IMR-90 (cell line): ENCODE data around the gene NOS1AP. TPM values are rescaled to one million over a fixed set of nuclear protein-coding genes. Genes with fewer than 3 reads are reported as not detected.

Experiments
- ATAC-seq: fragments of 200-7000 bp; cut with Tn5 transposase; 2 replicates; pipeline ENCODE4 v1.9.1; 2020; ENCODE audit warnings: low read depth, mild to moderate bottlenecking, moderate library complexity
- BruUV-seq: library from RNA; stranded (reverse); fragments of 400-500 nt; replicated peaks from 2 replicates; lab custom pipeline; 2021; lab: Mats Ljungman, UMichigan
- CTCF ChIA-PET: fragments of 300-600 bp; formaldehyde crosslinking; extraction: SDS; loops from one replicate; lab custom pipeline; 2021; ENCODE audit warnings: antibody characterized with exemption; lab: Yijun Ruan, JAX
- POLR2A ChIA-PET: fragments of 300-600 bp; sonication (Branson Sonifier 250); formaldehyde crosslinking; loops from one replicate; lab custom pipeline; 2022; ENCODE audit warnings: antibody characterized with exemption; ENCODE audit not compliant: unreplicated experiment; lab: Charles Lee
- DNase-seq: peaks from one replicate; pipeline ENCODE4 v3.0.0; 2013
- H2AFZ ChIP-seq: replicated peaks from 2 replicates; pipeline ENCODE3; 2013; ENCODE audit warnings: low read length, mild to moderate bottlenecking; ENCODE audit not compliant: poor library complexity
- H2AK5ac ChIP-seq: 2 replicates; pipeline ENCODE4 v1.6.1; 2013; ENCODE audit warnings: low read depth, low read length, inconsistent platforms
- H2AK9ac ChIP-seq: replicated peaks from 2 replicates; pipeline ENCODE3; 2013; ENCODE audit warnings: mild to moderate bottlenecking, low read depth, low read length, moderate library complexity; ENCODE audit not compliant: poor library complexity
- H2BK120ac ChIP-seq: 2 replicates; pipeline ENCODE4 v1.6.1; 2013; ENCODE audit warnings: low read depth, low read length, inconsistent platforms
- H2BK15ac ChIP-seq: 3 replicates; pipeline ENCODE4 v1.6.1; 2013; ENCODE audit warnings: low read depth, low read length, inconsistent platforms
- H2BK20ac ChIP-seq: 2 replicates; pipeline ENCODE4 v1.6.1; 2013; ENCODE audit warnings: low read depth, mild to moderate bottlenecking, inconsistent platforms, low read length, moderate library complexity
- H2BK5ac ChIP-seq: 2 replicates; pipeline ENCODE4 v1.6.1; 2013; ENCODE audit warnings: mild to moderate bottlenecking, low read depth, low read length, inconsistent platforms; ENCODE audit not compliant: poor library complexity, severe bottlenecking
- H3K14ac ChIP-seq: replicated peaks from 2 replicates; pipeline ENCODE4 v1.6.1; 2013; ENCODE audit warnings: low read depth, low read length, inconsistent platforms
- H3K18ac ChIP-seq: 2 replicates; pipeline ENCODE4 v1.6.1; 2013; ENCODE audit warnings: low read depth, low read length, control low read depth
- H3K23ac ChIP-seq: 2 replicates; pipeline ENCODE4 v1.6.1; 2013; ENCODE audit warnings: low read depth, low read length, inconsistent platforms
- H3K27ac ChIP-seq: 2 replicates; pipeline ENCODE4 v1.5.1; 2013; ENCODE audit warnings: mild to moderate bottlenecking, control low read depth, low read length; ENCODE audit not compliant: insufficient read depth
- H3K27me3 ChIP-seq: 2 replicates; pipeline ENCODE4 v1.6.1; 2013; ENCODE audit warnings: low read length; ENCODE audit not compliant: control insufficient read depth, insufficient read depth
- H3K36me3 ChIP-seq: 2 replicates; pipeline ENCODE4 v1.6.1; 2013; ENCODE audit warnings: low read length, mixed read lengths; ENCODE audit not compliant: control insufficient read depth, insufficient read depth
- H3K4ac ChIP-seq: 2 replicates; pipeline ENCODE4 v1.6.1; 2013; ENCODE audit warnings: low read depth, low read length, inconsistent platforms
- H3K4me1 ChIP-seq: 2 replicates; pipeline ENCODE4 v1.6.1; 2013; ENCODE audit warnings: low read length, mixed read lengths; ENCODE audit not compliant: control insufficient read depth, insufficient read depth
- H3K4me2 ChIP-seq: 2 replicates; pipeline ENCODE4 v1.6.1; 2013; ENCODE audit warnings: low read depth, mild to moderate bottlenecking, control low read depth, low read length, moderate library complexity
- H3K4me3 ChIP-seq: 2 replicates; pipeline ENCODE4 v1.5.1; 2013; ENCODE audit warnings: low read depth, mild to moderate bottlenecking, control low read depth, low read length, moderate library complexity; ENCODE audit not compliant: insufficient read depth
- H3K56ac ChIP-seq: 2 replicates; pipeline ENCODE4 v1.6.1; 2013; ENCODE audit warnings: low read length, inconsistent platforms; ENCODE audit not compliant: insufficient read depth; ENCODE audit errors: extremely low read depth
- H3K79me1 ChIP-seq, 2 experiments: 2 replicates each; pipeline ENCODE4 v1.6.1; 2013; ENCODE audit warnings: low read length in 2 of 2, inconsistent platforms in 1 of 2, low read depth in 1 of 2
- H3K9ac ChIP-seq: 2 replicates; pipeline ENCODE4 v1.6.1; 2013; ENCODE audit warnings: low read depth, low read length, control low read depth
- H3K9me1 ChIP-seq: 2 replicates; pipeline ENCODE4 v1.6.1; 2013; ENCODE audit warnings: low read length, inconsistent platforms; ENCODE audit not compliant: insufficient read depth
- H3K9me3 ChIP-seq: 2 replicates; pipeline ENCODE4 v1.6.1; 2013; ENCODE audit warnings: low read length; ENCODE audit not compliant: control insufficient read depth, insufficient read depth
- H4K20me1 ChIP-seq: 2 replicates; pipeline ENCODE4 v1.6.1; 2013; ENCODE audit warnings: low read length, inconsistent platforms; ENCODE audit not compliant: insufficient read depth
- H4K5ac ChIP-seq: 2 replicates; pipeline ENCODE4 v1.6.1; 2013; ENCODE audit warnings: mild to moderate bottlenecking, low read depth, low read length, control low read depth
- H4K8ac ChIP-seq, 2 experiments: 2 replicates each; pipeline ENCODE4 v1.6.1; 2013; ENCODE audit warnings: low read depth in 2 of 2, low read length in 2 of 2, control low read depth in 1 of 2, inconsistent platforms in 1 of 2
- H4K91ac ChIP-seq: 2 replicates; pipeline ENCODE4 v1.6.1; 2013; ENCODE audit warnings: low read depth, low read length, inconsistent platforms; ENCODE audit not compliant: insufficient read depth
- BHLHE40 ChIP-seq: fragments of 150-350 bp; IDR thresholded peaks from 2 replicates; pipeline ENCODE4 v1.6.1; 2016; ENCODE audit warnings: mild to moderate bottlenecking, low read depth, low read length
- CEBPB ChIP-seq: IDR thresholded peaks from 2 replicates; pipeline ENCODE4 v1.6.1; 2012; ENCODE audit warnings: low read depth, low read length, improper control_type of control experiment
- CHD1 ChIP-seq: IDR thresholded peaks from 2 replicates; pipeline ENCODE4 v1.6.1; 2012; ENCODE audit warnings: low read depth, low read length, improper control_type of control experiment
- FOS ChIP-seq: fragments of 150-350 bp; IDR thresholded peaks from 2 replicates; pipeline ENCODE4 v1.6.1; 2016; ENCODE audit warnings: low read depth, low read length
- MAFK ChIP-seq: IDR thresholded peaks from 2 replicates; pipeline ENCODE4 v1.6.1; 2012; ENCODE audit warnings: low read depth, low read length, improper control_type of control experiment
- MXI1 ChIP-seq: IDR thresholded peaks from 2 replicates; pipeline ENCODE4 v1.6.1; 2012; ENCODE audit warnings: low read depth, mild to moderate bottlenecking, low read length, moderate library complexity, borderline replicate concordance
- NFE2L2 ChIP-seq: fragments of 150-350 bp; IDR thresholded peaks from 2 replicates; pipeline ENCODE4 v1.6.1; 2016; ENCODE audit warnings: low read depth, mild to moderate bottlenecking, low read length
- POLR2A ChIP-seq: IDR thresholded peaks from 2 replicates; pipeline ENCODE4 v1.6.1; 2012; ENCODE audit warnings: mild to moderate bottlenecking, low read depth, low read length
- RAD21 ChIP-seq: IDR thresholded peaks from 2 replicates; pipeline ENCODE4 v1.6.1; 2012; ENCODE audit warnings: low read length, improper control_type of control experiment
- RCOR1 ChIP-seq: IDR thresholded peaks from 2 replicates; pipeline ENCODE4 v1.6.1; 2012; ENCODE audit warnings: mild to moderate bottlenecking, low read length, improper control_type of control experiment; ENCODE audit not compliant: insufficient replicate concordance
- RFX5 ChIP-seq: IDR thresholded peaks from 2 replicates; pipeline ENCODE4 v1.8.0; 2012; ENCODE audit warnings: low read depth, mild to moderate bottlenecking, low read length, moderate library complexity
- SMC3 ChIP-seq: fragments of 150-350 bp; IDR thresholded peaks from 2 replicates; pipeline ENCODE4 v1.6.1; 2016; ENCODE audit warnings: low read depth, mild to moderate bottlenecking, antibody characterized with exemption, low read length, moderate library complexity
- WGBS, 2 experiments: methylation state at CpG; one replicate each; pipeline versions ENCODE4 v1.1.5 to v1.1.7; 2013; ENCODE audit warnings: missing lambda C conversion rate in 2 of 2; ENCODE audit not compliant: insufficient read length in 1 of 2; ENCODE audit errors: extremely low coverage in 2 of 2; 5-methylcytosine and 5-hydroxymethylcytosine counted together
- dilution Hi-C: fragments of 300-500 bp; cut with HindIII; formaldehyde crosslinking; loops from one replicate; pipeline ENCODE4 v1.14.3; 2018; ENCODE audit warnings: low sequenced_read_pairs; ENCODE audit not compliant: unreplicated experiment
- in situ Hi-C: fragments of 300-500 bp; cut with MboI; formaldehyde crosslinking; loops from 3 replicates; pipeline ENCODE4 v1.14.3; 2019; ENCODE audit warnings: low sequenced_read_pairs, inconsistent platforms, mixed read lengths
- intact Hi-C: fragments of 100-400 bp; cut with micrococcal nuclease; formaldehyde crosslinking; loops from 2 replicates; pipeline ENCODE4 v1.10.0; 2022
- polyA plus RNA-seq, 3 experiments: library from polyadenylated mRNA; depleted of rRNA; stranded (reverse); fragments of >200 nt; gene quantifications; 2 replicates each; pipeline ENCODE4 v1.2.3, GENCODE V29; 2012; ENCODE audit warnings: low replicate concordance in 1 of 3
- total RNA-seq: library from RNA; depleted of rRNA; stranded (reverse); fragments of >200 nt; gene quantifications from 2 replicates; pipeline ENCODE4 v1.2.3, GENCODE V29; 2012
- TF ChIP-seq, protein P1 (sequence below): fragments of 150-350 bp; IDR thresholded peaks from 2 replicates; pipeline ENCODE4 v1.6.1; 2016; ENCODE audit warnings: low read depth, mild to moderate bottlenecking, low read length, moderate library complexity, borderline replicate concordance
- TF ChIP-seq, protein P2 (sequence below): fragments of 150-350 bp; IDR thresholded peaks from 2 replicates; pipeline ENCODE4 v1.6.1; 2017; ENCODE audit warnings: mild to moderate bottlenecking, antibody characterized with exemption, low read length, low read depth
- TF ChIP-seq, protein P3 (sequence below): conservative IDR thresholded peaks from 2 replicates; pipeline ENCODE4 v1.5.1; 2012; ENCODE audit warnings: mild to moderate bottlenecking, low read depth, low read length, improper control_type of control experiment

Gene NOS1AP
- total and polyA plus RNA-seq, 2 of the 4 experiments (the other 2 are of a cell fraction), result 0.18 to 0.19 TPM

DNA sequence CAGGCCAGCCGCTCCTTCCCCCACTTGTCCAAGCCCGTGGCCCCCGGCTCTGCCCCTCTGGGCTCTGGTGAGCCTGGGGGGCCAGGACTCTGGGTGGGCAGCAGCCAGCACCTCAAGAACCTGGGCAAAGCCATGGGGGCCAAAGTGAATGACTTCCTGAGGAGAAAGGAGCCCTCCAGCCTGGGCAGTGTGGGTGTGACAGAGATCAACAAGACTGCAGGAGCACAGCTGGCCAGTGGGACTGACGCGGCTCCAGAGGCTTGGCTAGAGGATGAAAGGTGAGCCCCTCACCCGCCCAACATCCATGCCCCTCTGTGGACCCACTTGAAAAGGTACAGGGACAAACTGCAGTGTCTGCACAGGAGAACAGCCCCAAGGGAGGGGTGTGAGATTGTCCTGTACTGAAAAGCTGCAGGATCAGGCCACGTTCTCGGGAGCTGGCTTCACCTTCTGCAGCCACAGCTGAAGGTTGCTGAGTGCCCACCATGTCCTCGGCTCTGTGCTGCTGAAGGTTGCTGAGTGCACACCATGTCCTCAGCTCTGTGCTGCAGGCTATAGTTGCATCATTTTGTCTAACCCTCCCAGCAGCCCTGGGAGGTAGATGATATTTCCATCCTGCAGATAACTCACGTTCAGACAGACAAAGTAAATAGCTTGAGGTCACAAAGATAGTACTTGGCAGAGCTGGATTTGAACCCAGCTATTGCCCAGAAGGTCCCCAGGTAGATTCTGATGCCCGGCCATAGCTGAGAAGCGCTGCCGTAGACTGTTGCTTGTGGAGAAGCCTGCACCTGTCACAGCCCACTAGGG lies 312.7 kb downstream of the NOS1AP start:
- no peak overlapping the region for H4K5ac ChIP-seq
- in situ Hi-C loops, result loop anchor here (25.0 kb wide), 1 partner anchor 595 kb away; no protein-coding TSS in a partner anchor
- no peak overlapping the region for H3K4me3 ChIP-seq
- no peak overlapping the region for H2BK5ac ChIP-seq
- ATAC-seq (no peak), DNase-seq (no peak)
- H3K14ac ChIP-seq, result no peak overlapping the region
- H2AK9ac ChIP-seq, result no peak overlapping the region
- H2BK15ac ChIP-seq, result no peak overlapping the region
- H3K27ac ChIP-seq, result no peak overlapping the region
- no peaks in the 10 kb centered on the region for H4K20me1 ChIP-seq
- H3K9me1 ChIP-seq, result no peaks in the 10 kb centered on the region
- no peaks in the 10 kb centered on the region for H3K36me3 ChIP-seq
- H3K27me3 ChIP-seq, result peaks cover 33% of the 10 kb centered on the region
- no peaks in the 10 kb centered on the region for H3K9me3 ChIP-seq
- no peak overlapping the region for H3K9ac ChIP-seq
- CTCF ChIA-PET, result interaction anchor here (0.5 to 1.4 kb wide), 4 partner anchors 14 to 326 kb away, joined by 3 to 6 read pairs (median 3); no protein-coding TSS in a partner anchor
- no peak overlapping the region for H3K4me2 ChIP-seq
- no peak overlapping the region for H4K8ac ChIP-seq
- intact Hi-C loops, result no loop called here
- H3K18ac ChIP-seq, result no peak overlapping the region
- H2BK120ac ChIP-seq, result no peak overlapping the region
- H3K4me1 ChIP-seq, result no peaks in the 10 kb centered on the region
- no peaks in the 10 kb centered on the region for H3K79me1 ChIP-seq
- H3K56ac ChIP-seq, result no peak overlapping the region
- no CpG with 5 or more reads among the region's 13 CpGs for WGBS, 2 experiments
- H2AK5ac ChIP-seq, result no peak overlapping the region
- H2AFZ ChIP-seq, result no peak overlapping the region
- dilution Hi-C loops, result no loop called here
- H4K91ac ChIP-seq, result no peak overlapping the region
- H3K4ac ChIP-seq, result no peak overlapping the region
- POLR2A ChIA-PET, result no interaction called here
- no peak overlapping the region for H3K23ac ChIP-seq
- no peak overlapping the region for H2BK20ac ChIP-seq
- no TSS peak for BruUV-seq
- no peak for TF ChIP-seq CHD1
- no peak for TF ChIP-seq RAD21
- TF ChIP-seq BHLHE40, result no peak
- no peak for TF ChIP-seq FOS
- no peak for TF ChIP-seq POLR2A
- TF ChIP-seq, protein P1, sequence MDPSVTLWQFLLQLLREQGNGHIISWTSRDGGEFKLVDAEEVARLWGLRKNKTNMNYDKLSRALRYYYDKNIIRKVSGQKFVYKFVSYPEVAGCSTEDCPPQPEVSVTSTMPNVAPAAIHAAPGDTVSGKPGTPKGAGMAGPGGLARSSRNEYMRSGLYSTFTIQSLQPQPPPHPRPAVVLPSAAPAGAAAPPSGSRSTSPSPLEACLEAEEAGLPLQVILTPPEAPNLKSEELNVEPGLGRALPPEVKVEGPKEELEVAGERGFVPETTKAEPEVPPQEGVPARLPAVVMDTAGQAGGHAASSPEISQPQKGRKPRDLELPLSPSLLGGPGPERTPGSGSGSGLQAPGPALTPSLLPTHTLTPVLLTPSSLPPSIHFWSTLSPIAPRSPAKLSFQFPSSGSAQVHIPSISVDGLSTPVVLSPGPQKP, result no peak
- TF ChIP-seq, protein P2, sequence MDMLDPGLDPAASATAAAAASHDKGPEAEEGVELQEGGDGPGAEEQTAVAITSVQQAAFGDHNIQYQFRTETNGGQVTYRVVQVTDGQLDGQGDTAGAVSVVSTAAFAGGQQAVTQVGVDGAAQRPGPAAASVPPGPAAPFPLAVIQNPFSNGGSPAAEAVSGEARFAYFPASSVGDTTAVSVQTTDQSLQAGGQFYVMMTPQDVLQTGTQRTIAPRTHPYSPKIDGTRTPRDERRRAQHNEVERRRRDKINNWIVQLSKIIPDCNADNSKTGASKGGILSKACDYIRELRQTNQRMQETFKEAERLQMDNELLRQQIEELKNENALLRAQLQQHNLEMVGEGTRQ, result no peak
- no peak for TF ChIP-seq MAFK
- TF ChIP-seq, protein P3, sequence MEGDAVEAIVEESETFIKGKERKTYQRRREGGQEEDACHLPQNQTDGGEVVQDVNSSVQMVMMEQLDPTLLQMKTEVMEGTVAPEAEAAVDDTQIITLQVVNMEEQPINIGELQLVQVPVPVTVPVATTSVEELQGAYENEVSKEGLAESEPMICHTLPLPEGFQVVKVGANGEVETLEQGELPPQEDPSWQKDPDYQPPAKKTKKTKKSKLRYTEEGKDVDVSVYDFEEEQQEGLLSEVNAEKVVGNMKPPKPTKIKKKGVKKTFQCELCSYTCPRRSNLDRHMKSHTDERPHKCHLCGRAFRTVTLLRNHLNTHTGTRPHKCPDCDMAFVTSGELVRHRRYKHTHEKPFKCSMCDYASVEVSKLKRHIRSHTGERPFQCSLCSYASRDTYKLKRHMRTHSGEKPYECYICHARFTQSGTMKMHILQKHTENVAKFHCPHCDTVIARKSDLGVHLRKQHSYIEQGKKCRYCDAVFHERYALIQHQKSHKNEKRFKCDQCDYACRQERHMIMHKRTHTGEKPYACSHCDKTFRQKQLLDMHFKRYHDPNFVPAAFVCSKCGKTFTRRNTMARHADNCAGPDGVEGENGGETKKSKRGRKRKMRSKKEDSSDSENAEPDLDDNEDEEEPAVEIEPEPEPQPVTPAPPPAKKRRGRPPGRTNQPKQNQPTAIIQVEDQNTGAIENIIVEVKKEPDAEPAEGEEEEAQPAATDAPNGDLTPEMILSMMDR, result no peak
- TF ChIP-seq RCOR1, result no peak
- no peak for TF ChIP-seq SMC3
- no peak for TF ChIP-seq MXI1
- no peak for TF ChIP-seq RFX5
- no peak for TF ChIP-seq NFE2L2
- TF ChIP-seq CEBPB, result no peak
